Pons (tissue), 1 donor: ENCODE results near the gene TOMM5.
A peak's percentile ranks its signal among the peaks of the same experiment; 100 is the strongest.

Experiments used
- DNase-seq: peaks from one replicate; pipeline ENCODE4 v3.0.0-alpha.2; 2016; ENCODE audit warnings: low spot score

Gene TOMM5

GRCh38 chr9:37592108-37592951 is at the start of gene TOMM5:
Gene TOMM5 (minus strand): TSS chr9:37592597. CDS start chr9:37592532, 65 bp downstream.
- DNase-seq = peak; percentile 91

GRCh38 chr9:37641331-37641730 is 48.9 kb upstream of the TOMM5 start:
- DNase-seq = peak; percentile 3

- DNase-seq = no peak
Observed at GRCh38 chr9:37640246-37640645, 47.8 kb upstream of the TOMM5 start.

GRCh38 chr9:37639841-37640240 is 47.4 kb upstream of the TOMM5 start:
- no peak for DNase-seq

GRCh38 chr9:37639109-37639762 is 46.8 kb upstream of the TOMM5 start:
- DNase-seq = no peak

GRCh38 chr9:37636511-37637448 is 44.4 kb upstream of the TOMM5 start:
- DNase-seq = no peak

GRCh38 chr9:37635808-37636207 is 43.4 kb upstream of the TOMM5 start:
- no peak for DNase-seq

GRCh38 chr9:37632479-37632878 is 40.1 kb upstream of the TOMM5 start:
- DNase-seq = no peak

- DNase-seq = no peak
Observed at GRCh38 chr9:37626708-37627292, 34.4 kb upstream of the TOMM5 start.

- DNase-seq = no peak
Observed at GRCh38 chr9:37625758-37626147, 33.4 kb upstream of the TOMM5 start.

GRCh38 chr9:37625036-37625757 is 32.8 kb upstream of the TOMM5 start:
- no peak for DNase-seq

GRCh38 chr9:37624073-37624472 is 31.7 kb upstream of the TOMM5 start:
- DNase-seq = no peak

- no peak for DNase-seq
Observed at GRCh38 chr9:37623267-37623666, 30.9 kb upstream of the TOMM5 start.

- DNase-seq = no peak
Observed at GRCh38 chr9:37622462-37622861, 30.1 kb upstream of the TOMM5 start.

- no peak for DNase-seq
Observed at GRCh38 chr9:37621273-37622121, 29.1 kb upstream of the TOMM5 start.

- no peak for DNase-seq
Observed at GRCh38 chr9:37620396-37620795, 28.0 kb upstream of the TOMM5 start.

- no peak for DNase-seq
Observed at GRCh38 chr9:37619806-37620205, 27.4 kb upstream of the TOMM5 start.

GRCh38 chr9:37618817-37619216 is 26.4 kb upstream of the TOMM5 start:
- DNase-seq = no peak

GRCh38 chr9:37617832-37618231 is 25.4 kb upstream of the TOMM5 start:
- no peak for DNase-seq

- DNase-seq = no peak
Observed at GRCh38 chr9:37617161-37617560, 24.8 kb upstream of the TOMM5 start.
